ENCODE data around the gene CRIP1.
A peak's percentile ranks its signal among the peaks of the same experiment; 100 is the strongest.

Gene CRIP1

GRCh38 chr14:105486163-105486973 is at the start of gene CRIP1:
Gene CRIP1 (plus strand): TSS chr14:105486886. CDS start chr14:105487260, 374 bp downstream.
- peak; percentile 10 for DNase-seq (ENCODE audit: low spot score)

- no peak for DNase-seq (ENCODE audit: low spot score)
Observed at GRCh38 chr14:105436891-105437722, 49.6 kb upstream of the CRIP1 start.

GRCh38 chr14:105437723-105438500 is 48.8 kb upstream of the CRIP1 start:
- no peak for DNase-seq (ENCODE audit: low spot score)

- DNase-seq (ENCODE audit: low spot score): no peak
Observed at GRCh38 chr14:105439179-105439578, 47.5 kb upstream of the CRIP1 start.

GRCh38 chr14:105439710-105440553 is 46.8 kb upstream of the CRIP1 start:
- DNase-seq (ENCODE audit: low spot score): no peak

- DNase-seq (ENCODE audit: low spot score): no peak
Observed at GRCh38 chr14:105440554-105440900, 46.2 kb upstream of the CRIP1 start.

GRCh38 chr14:105440992-105441391 is 45.7 kb upstream of the CRIP1 start:
- no peak for DNase-seq (ENCODE audit: low spot score)

GRCh38 chr14:105442125-105442524 is 44.6 kb upstream of the CRIP1 start:
- no peak for DNase-seq (ENCODE audit: low spot score)

GRCh38 chr14:105442834-105443233 is 43.9 kb upstream of the CRIP1 start:
- DNase-seq (ENCODE audit: low spot score): no peak

- DNase-seq (ENCODE audit: low spot score): no peak
Observed at GRCh38 chr14:105444859-105445258, 41.8 kb upstream of the CRIP1 start.

GRCh38 chr14:105445290-105445689 is 41.4 kb upstream of the CRIP1 start:
- no peak for DNase-seq (ENCODE audit: low spot score)

GRCh38 chr14:105445901-105446845 is 40.5 kb upstream of the CRIP1 start:
- DNase-seq (ENCODE audit: low spot score): no peak

GRCh38 chr14:105446971-105447370 is 39.7 kb upstream of the CRIP1 start:
- DNase-seq (ENCODE audit: low spot score): no peak

GRCh38 chr14:105447651-105448640 is 38.7 kb upstream of the CRIP1 start:
- no peak for DNase-seq (ENCODE audit: low spot score)

- DNase-seq (ENCODE audit: low spot score): peak; percentile 72
Observed at GRCh38 chr14:105448706-105449111, 38.0 kb upstream of the CRIP1 start.

GRCh38 chr14:105449276-105450122 is 37.2 kb upstream of the CRIP1 start:
- DNase-seq (ENCODE audit: low spot score): no peak

- DNase-seq (ENCODE audit: low spot score): no peak
Observed at GRCh38 chr14:105450123-105450505, 36.6 kb upstream of the CRIP1 start.
